Astrocyte of the spinal cord (primary cell): Measurements from ENCODE around the gene TMEM213.

ENCODE experiments used
- DNase-seq: peaks from one replicate; pipeline ENCODE4 v3.0.0; 2011; ENCODE audit warnings: low read depth, low spot score
- H3K4me3 ChIP-seq: 2 replicates; pipeline ENCODE4 v1.5.1; 2011; ENCODE audit warnings: low read depth, mild to moderate bottlenecking, low read length, moderate library complexity
- in situ Hi-C: cut with HindIII; loops from 2 replicates; pipeline ENCODE4 v1.10.0; 2017; ENCODE audit warnings: low sequenced_read_pairs
- TF ChIP-seq, protein P1 (sequence below): IDR thresholded peaks from 2 replicates; pipeline ENCODE4 v1.5.1; 2012; ENCODE audit warnings: low read depth, mild to moderate bottlenecking, low read length, inconsistent platforms

The TMEM213 gene

DNA sequence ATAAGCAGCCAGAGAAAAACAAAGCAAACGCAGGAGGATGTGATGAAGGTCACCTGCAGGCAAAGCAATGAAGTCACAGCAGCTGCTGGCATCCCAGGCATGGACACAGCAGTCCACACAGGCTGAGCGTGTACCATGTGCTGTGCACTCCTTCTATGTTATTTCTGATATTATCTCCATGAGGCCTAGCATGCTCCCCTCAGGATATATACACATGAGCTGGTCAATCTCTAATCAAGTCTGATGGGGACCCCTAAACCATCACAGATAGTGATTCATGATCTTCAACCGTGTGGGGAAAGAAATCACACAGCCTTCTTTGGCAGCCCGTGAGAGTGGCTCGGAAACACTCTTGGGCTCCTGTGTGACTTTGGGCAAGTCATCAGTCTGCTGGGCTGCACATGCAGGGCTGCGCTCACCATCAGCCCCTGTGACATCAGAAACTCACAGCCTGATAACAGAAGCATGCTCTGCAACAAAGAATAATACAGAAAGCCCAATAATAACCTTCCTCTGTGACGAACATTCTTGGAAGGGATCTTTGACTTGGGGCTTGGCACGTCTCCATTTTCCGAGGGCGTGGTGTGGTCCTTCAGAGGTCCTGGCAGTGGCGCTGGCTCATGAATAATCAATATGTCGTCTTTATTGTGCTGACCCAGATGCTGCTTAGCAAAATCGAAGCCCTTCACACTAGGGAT lies 83.2 kb downstream of the TMEM213 start:
- peak; percentile 36 for DNase-seq
- no peak overlapping the region for H3K4me3 ChIP-seq
- in situ Hi-C loops = no loop called here
- TF ChIP-seq, protein P1, sequence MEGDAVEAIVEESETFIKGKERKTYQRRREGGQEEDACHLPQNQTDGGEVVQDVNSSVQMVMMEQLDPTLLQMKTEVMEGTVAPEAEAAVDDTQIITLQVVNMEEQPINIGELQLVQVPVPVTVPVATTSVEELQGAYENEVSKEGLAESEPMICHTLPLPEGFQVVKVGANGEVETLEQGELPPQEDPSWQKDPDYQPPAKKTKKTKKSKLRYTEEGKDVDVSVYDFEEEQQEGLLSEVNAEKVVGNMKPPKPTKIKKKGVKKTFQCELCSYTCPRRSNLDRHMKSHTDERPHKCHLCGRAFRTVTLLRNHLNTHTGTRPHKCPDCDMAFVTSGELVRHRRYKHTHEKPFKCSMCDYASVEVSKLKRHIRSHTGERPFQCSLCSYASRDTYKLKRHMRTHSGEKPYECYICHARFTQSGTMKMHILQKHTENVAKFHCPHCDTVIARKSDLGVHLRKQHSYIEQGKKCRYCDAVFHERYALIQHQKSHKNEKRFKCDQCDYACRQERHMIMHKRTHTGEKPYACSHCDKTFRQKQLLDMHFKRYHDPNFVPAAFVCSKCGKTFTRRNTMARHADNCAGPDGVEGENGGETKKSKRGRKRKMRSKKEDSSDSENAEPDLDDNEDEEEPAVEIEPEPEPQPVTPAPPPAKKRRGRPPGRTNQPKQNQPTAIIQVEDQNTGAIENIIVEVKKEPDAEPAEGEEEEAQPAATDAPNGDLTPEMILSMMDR = no peak

DNA sequence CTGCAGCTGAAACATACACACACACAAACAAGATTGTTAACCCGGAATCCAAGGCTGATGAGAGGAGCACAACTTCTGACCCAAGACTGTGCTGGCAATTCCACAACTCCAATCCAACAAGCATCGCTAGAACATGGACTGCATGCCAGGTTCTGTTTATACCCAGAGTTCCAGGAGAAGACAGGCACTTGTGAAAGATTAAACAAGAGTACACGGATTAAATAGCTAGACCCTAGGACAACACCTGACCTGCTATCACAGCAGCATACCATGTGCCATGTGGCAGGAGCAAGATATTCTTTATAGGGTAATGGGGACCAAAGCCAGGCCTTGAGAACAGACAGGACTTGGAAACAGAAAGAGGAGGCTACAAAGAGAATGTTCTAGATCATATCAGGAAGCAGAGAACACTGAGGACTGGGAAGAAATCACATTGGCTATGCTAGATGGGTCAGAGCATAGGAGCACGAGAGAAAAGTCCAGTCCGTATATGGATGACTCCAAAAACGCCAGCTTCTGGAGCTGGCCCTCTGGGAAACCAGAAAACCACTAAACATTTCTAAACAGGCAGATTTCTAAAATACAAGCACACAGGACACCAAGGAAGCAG lies 83.9 kb downstream of the TMEM213 start:
- in situ Hi-C loops = no loop called here
- no peak overlapping the region for H3K4me3 ChIP-seq
- TF ChIP-seq, protein P1 = no peak
- no peak for DNase-seq

DNA sequence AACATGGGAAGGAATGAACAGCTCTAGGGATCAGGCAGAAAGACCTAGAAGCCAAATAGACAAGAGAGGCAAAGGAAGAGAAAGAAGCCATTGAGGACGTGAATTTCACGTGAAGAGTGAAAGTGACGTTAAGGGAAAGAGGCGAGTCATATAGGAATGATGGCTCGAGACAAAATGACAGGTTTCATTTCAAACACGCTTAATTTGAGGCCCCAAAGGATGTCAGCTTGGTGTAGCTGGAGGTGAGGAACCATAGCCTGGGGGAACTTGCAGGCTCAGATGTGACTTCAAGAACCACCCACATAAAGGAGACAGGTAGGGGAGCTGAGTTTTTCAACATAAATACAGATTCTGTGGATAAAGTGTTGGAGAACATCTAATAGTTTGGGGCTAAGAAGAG lies 84.5 kb downstream of the TMEM213 start:
- in situ Hi-C loops = no loop called here
- H3K4me3 ChIP-seq = no peak overlapping the region
- TF ChIP-seq, protein P1 = no peak
- DNase-seq = no peak

DNA sequence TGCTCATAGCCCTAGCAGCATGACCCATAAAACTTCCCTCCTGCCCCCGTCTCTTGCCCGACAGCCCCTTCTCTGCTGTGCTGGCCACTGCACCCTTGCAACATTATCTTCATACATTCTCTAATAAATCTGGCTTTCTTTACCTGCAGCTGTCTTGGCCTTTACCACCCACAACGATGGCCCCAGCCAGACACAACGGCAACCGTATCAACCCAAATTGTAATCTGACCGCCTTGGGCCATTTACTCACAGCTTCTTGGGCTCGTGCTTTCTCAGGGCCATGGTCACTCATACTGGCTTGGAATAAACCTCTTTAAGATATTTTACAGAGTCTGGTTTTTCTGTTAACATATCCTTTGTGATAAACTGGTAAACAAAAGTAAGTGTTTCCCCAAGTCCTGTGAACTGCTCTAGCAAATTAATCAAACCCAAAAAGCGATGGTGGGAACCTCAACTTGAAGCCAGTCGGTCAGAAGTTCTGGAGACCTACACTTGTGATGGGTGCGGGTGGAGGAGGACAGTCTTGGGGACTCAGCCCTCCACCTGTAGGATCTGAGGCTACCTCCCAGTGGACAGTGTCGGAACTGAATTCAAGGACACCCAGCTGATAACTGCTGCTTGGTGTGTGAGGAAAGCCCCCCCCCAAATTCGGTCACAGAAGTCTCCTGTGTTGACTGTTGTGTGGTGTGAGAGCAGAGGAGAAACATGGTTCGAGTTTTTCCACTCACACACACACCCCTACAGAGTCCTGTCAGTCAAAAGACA lies 87.8 kb downstream of the TMEM213 start:
- TF ChIP-seq, protein P1 = peak; percentile 4
- in situ Hi-C loops = no loop called here
- DNase-seq = no peak
- no peak overlapping the region for H3K4me3 ChIP-seq

DNA sequence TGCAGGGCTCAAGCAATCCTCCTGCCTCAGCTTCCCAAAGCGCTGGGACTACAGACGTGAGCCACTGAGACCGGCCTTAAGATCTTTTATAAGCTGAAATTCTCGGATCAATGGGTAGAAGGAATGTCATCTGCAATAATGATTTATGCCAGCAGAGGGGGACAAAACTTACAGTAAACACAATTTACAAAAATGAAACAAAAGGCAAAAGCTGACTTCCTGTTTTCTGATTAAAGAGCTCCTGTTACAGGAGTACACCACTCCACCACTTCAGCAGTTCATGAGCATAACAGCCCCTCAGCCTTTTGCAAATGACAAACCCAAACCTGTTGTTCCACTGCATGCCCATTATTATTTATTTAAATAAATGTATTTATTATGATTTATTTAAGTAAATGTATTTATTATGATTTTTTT lies 88.7 kb downstream of the TMEM213 start:
- in situ Hi-C loops = no loop called here
- TF ChIP-seq, protein P1 = peak; percentile 53
- peak; percentile 74 for DNase-seq
- no peak overlapping the region for H3K4me3 ChIP-seq

DNA sequence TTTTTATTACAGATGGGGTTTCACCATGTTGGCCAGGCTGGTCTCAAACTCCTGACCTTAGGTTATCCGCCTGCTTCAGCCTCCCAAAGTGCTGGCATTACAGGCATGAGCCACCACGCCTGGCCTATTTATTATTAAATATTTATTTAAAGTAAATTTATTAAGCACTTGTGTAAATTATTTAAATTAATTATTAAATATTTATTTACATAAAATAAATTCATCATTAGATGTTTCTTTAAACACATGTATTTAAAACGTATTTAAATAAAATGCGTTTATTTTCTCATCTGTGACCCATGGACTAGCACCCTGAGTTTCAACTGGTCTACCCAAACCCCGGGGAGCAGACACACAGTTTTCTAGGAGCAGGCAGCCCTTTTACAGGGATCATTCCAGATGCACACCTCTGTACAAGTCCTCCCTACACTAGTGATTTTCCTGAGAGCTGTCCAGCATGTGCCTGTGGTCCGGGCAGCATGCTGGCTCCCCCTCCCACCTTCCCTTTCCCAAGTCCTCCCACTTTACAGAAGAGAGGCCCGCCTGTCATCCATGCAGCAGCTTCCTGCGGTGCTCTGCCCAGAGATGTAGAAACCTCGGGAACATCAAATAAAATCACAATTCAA lies 89.4 kb downstream of the TMEM213 start:
- H3K4me3 ChIP-seq = no peak overlapping the region
- TF ChIP-seq, protein P1 = no peak
- DNase-seq = no peak
- in situ Hi-C loops = no loop called here
